ENCODE measurements around the gene PLEKHD1. TPM values are rescaled to one million over a fixed set of nuclear protein-coding genes. Genes with fewer than 3 reads are reported as not detected.

The PLEKHD1 gene
- total RNA-seq, 1 donor from 2014 or later: 0.14 TPM

DNA sequence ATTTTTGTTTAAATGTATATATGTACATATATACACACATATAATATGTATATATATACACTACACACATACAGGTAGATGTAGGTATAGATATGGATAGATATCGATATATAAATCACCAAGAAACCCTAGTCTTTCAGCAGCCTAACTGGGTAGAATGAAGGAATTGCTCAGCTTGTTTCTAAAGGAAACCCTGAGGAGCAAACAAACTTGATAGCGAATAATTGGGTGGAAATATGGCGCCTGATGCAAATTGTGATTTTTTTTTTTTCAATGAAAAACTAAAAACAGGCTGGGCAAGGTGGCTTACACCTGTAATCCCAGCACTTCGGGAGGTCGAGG is 90.4 kb downstream of the PLEKHD1 start:
- Mint-ChIP-seq H3K36me3 (ENCODE audit: low read depth) (peaks cover 3% of the 10 kb centered on the region), H3K27ac (ENCODE audit: unreplicated experiment) (no peak overlapping the region), H3K9me3 (no peaks in the 10 kb centered on the region), H3K27me3 (ENCODE audit: low read depth) (peaks cover 22% of the 10 kb centered on the region), H3K4me1 (peaks cover 24% of the 10 kb centered on the region), H3K4me3 (peak overlapping the region; percentile 96)
- TF ChIP-seq, protein P1, sequence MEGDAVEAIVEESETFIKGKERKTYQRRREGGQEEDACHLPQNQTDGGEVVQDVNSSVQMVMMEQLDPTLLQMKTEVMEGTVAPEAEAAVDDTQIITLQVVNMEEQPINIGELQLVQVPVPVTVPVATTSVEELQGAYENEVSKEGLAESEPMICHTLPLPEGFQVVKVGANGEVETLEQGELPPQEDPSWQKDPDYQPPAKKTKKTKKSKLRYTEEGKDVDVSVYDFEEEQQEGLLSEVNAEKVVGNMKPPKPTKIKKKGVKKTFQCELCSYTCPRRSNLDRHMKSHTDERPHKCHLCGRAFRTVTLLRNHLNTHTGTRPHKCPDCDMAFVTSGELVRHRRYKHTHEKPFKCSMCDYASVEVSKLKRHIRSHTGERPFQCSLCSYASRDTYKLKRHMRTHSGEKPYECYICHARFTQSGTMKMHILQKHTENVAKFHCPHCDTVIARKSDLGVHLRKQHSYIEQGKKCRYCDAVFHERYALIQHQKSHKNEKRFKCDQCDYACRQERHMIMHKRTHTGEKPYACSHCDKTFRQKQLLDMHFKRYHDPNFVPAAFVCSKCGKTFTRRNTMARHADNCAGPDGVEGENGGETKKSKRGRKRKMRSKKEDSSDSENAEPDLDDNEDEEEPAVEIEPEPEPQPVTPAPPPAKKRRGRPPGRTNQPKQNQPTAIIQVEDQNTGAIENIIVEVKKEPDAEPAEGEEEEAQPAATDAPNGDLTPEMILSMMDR (conservative IDR thresholded peaks at IDR 0.05): peak; percentile 52
- DNase-seq (ENCODE audit: low read depth, low spot score): no peak

DNA sequence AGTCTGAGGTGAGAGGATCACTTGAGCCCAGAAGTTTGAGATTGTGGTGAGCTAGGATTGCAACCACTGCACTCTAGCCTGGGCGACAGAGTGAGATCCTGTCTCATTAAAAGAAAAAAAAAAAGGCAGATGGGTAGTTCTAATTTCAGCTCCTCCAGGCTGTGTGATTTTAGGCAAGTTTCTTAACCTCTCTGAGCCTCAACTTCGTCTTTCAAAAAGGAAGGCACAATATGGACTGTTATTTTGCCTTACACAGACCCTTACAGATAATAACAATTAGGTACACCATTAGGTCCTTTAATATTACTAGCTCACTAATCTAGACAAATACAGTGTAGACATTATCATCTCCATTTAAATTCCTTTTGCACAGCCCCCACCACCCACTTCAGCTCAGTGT is 94.9 kb downstream of the PLEKHD1 start:
- Mint-ChIP-seq H3K9me3 (no peaks in the 10 kb centered on the region), H3K4me3 (no peak overlapping the region), H3K27me3 (ENCODE audit: low read depth) (peaks cover 14% of the 10 kb centered on the region), H3K4me1 (peaks cover 6% of the 10 kb centered on the region), H3K36me3 (ENCODE audit: low read depth) (peaks cover 3% of the 10 kb centered on the region), H3K27ac (ENCODE audit: unreplicated experiment) (no peak overlapping the region)
- no peak for DNase-seq (ENCODE audit: low read depth, low spot score)
- TF ChIP-seq, protein P1 (conservative IDR thresholded peaks at IDR 0.05): no peak

DNA sequence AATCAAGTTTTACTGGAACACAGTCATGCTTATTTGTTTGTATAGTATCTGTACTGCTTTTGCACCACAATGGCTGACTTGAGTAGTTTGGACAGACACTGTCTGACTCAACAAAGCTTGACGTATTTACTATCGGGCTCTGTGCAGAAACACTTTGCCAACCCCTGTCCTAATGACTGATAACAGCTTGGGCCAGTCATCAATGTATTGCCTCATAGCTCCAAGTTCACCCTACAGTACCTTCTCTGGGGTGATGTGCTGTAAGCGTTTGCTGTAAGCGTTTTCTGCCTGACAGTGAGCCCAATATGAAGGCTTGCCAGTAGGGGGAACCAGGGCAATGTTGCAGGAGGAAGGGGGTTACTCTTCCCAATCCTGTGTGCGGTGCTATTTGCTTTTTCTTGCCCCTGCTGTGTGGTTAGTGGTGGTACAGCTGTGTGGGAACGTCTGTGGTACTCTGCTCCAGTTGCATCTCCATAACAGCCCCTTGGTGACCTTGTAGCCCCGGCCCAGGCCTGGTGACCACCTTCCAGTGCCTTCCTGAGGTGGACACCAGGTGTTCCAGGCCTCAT is 95.6 kb downstream of the PLEKHD1 start:
- TF ChIP-seq, protein P1 (conservative IDR thresholded peaks at IDR 0.05): peak; percentile 61
- peaks cover 11% of the 10 kb centered on the region for H3K27me3 Mint-ChIP-seq (ENCODE audit: low read depth)
- H3K4me3 Mint-ChIP-seq: no peak overlapping the region
- H3K4me1 Mint-ChIP-seq: no peaks in the 10 kb centered on the region
- H3K27ac Mint-ChIP-seq (ENCODE audit: unreplicated experiment): no peak overlapping the region
- no peaks in the 10 kb centered on the region for H3K36me3 Mint-ChIP-seq (ENCODE audit: low read depth)
- no peaks in the 10 kb centered on the region for H3K9me3 Mint-ChIP-seq
- DNase-seq (ENCODE audit: low read depth, low spot score): peak; percentile 39

Other genes starting within 250 kb of the PLEKHD1 start
- gene GALNT16, start 224.6 kb upstream of the PLEKHD1 start, total RNA-seq: 18.5 and 20.1 TPM in 2 replicates
- 456 and 488 TPM in 2 replicates for gene ERH, start 86.4 kb upstream of the PLEKHD1 start, total RNA-seq
- 53.4 and 54.1 TPM in 2 replicates for gene SLC39A9, start 86.0 kb upstream of the PLEKHD1 start, total RNA-seq
- gene CCDC177, start 90.1 kb downstream of the PLEKHD1 start, total RNA-seq: 7.5 and 7.7 TPM in 2 replicates
- 12.9 and 13.7 TPM in 2 replicates for gene SUSD6, start 126.9 kb downstream of the PLEKHD1 start, total RNA-seq